GM21723 (cell line): ENCODE data around the gene HMGXB3.
A peak's percentile ranks its signal among the peaks of the same experiment; 100 is the strongest.

Experiments used
- ATAC-seq: cut with Tn5 transposase; IDR thresholded peaks from one replicate; pipeline ENCODE4 v1.9.1; 2021; ENCODE audit warnings: mild to moderate bottlenecking, moderate library complexity; ENCODE audit not compliant: unreplicated experiment

HMGXB3 gene

GRCh38 chr5:150000256-150000989, at the start of gene HMGXB3, which contains the start of gene TIGD6:
Gene HMGXB3, plus strand, starts transcription at chr5:150000739. Its CDS starts 4,114 bp downstream, at chr5:150004853.
Gene TIGD6, minus strand, starts transcription at chr5:150000654. Its CDS starts 4,306 bp downstream, at chr5:149996348.
- ATAC-seq = peak; percentile 86

- no peak for ATAC-seq
These were observed 49.3 kb upstream of the HMGXB3 start for GRCh38 chr5:149951138-149951749.

GRCh38 chr5:149953436-149954121, 47.0 kb upstream of the HMGXB3 start:
- no peak for ATAC-seq

- ATAC-seq = no peak
These were observed 45.7 kb upstream of the HMGXB3 start for GRCh38 chr5:149954798-149955197.

GRCh38 chr5:149956685-149957084, 43.9 kb upstream of the HMGXB3 start:
- no peak for ATAC-seq

- no peak for ATAC-seq
These were observed 42.7 kb upstream of the HMGXB3 start for GRCh38 chr5:149957855-149958254.

- ATAC-seq = no peak
These were observed 40.9 kb upstream of the HMGXB3 start for GRCh38 chr5:149959406-149960236.

- ATAC-seq = peak; percentile 99
These were observed 40.0 kb upstream of the HMGXB3 start, which contains the start of gene SLC26A2 for GRCh38 chr5:149960272-149961185. Gene SLC26A2, plus strand, starts transcription at chr5:149960758. Its CDS starts 16,895 bp downstream, at chr5:149977653.

- ATAC-seq = no peak
These were observed 39.3 kb upstream of the HMGXB3 start for GRCh38 chr5:149961186-149961685.

- ATAC-seq = no peak
These were observed 38.6 kb upstream of the HMGXB3 start for GRCh38 chr5:149961957-149962409.

- no peak for ATAC-seq
These were observed 37.8 kb upstream of the HMGXB3 start for GRCh38 chr5:149962601-149963300.

GRCh38 chr5:149963729-149964128, 36.8 kb upstream of the HMGXB3 start:
- no peak for ATAC-seq

GRCh38 chr5:149966946-149967345, 33.6 kb upstream of the HMGXB3 start:
- ATAC-seq = no peak

- ATAC-seq = no peak
These were observed 31.2 kb upstream of the HMGXB3 start for GRCh38 chr5:149969181-149969930.

GRCh38 chr5:149975409-149975808, 25.1 kb upstream of the HMGXB3 start:
- no peak for ATAC-seq

- ATAC-seq = no peak
These were observed 20.6 kb upstream of the HMGXB3 start for GRCh38 chr5:149979896-149980295.

- ATAC-seq = no peak
These were observed 19.3 kb upstream of the HMGXB3 start for GRCh38 chr5:149981206-149981605.

- ATAC-seq = no peak
These were observed 18.0 kb upstream of the HMGXB3 start for GRCh38 chr5:149982505-149982904.
